ENCODE results near the gene MUC5B. TPM values are rescaled to one million over a fixed set of nuclear protein-coding genes. Genes with fewer than 3 reads are reported as not detected.
A peak's percentile ranks its signal among the peaks of the same experiment; 100 is the strongest.

Gene MUC5B
- total RNA-seq, 3 donors from 2014 or later, result 2.0 to 6.9 TPM; not detected in 1

GRCh38 chr11:1201395-1202153 lies 21.3 kb upstream of the MUC5B start:
- Histone ChIP-seq H3K4me1 (no peaks in the 10 kb centered on the region), H3K36me3 (no peaks in the 10 kb centered on the region), H3K27me3 (peaks cover 9 to 72% of the 10 kb centered on the region in 2 donors), H3K9me3 (no peaks in the 10 kb centered on the region), H3K27ac (no peak overlapping the region), H3K4me3 (no peak overlapping the region)
- DNase-seq (ENCODE audit: low spot score in 2 of 2), result no peak
- intact Hi-C loops (cut with DNase I; ENCODE audit: low total_unique reads), result loop anchor here (10.0 kb wide), 1 partner anchor 313 kb away; no protein-coding TSS in a partner anchor
- TF ChIP-seq CTCF (IDR thresholded peaks at IDR 0.05), result no peak
- no peak for TF ChIP-seq POLR2AphosphoS5 (IDR thresholded peaks at IDR 0.05)
- TF ChIP-seq POLR2A (IDR thresholded peaks at IDR 0.05), result no peak

- no peaks in the 10 kb centered on the region for H3K9me3 ChIP-seq
- peaks cover 9 to 65% of the 10 kb centered on the region in 2 donors for H3K27me3 ChIP-seq
- DNase-seq (ENCODE audit: low spot score in 2 of 2), result peak in 1 of 2 donors; percentile 48
- H3K36me3 ChIP-seq, result no peaks in the 10 kb centered on the region
- intact Hi-C loops (cut with DNase I; ENCODE audit: low total_unique reads), result loop anchor here (10.0 kb wide), 1 partner anchor 313 kb away; no protein-coding TSS in a partner anchor
- no peaks in the 10 kb centered on the region for H3K4me1 ChIP-seq
- no peak overlapping the region for H3K4me3 ChIP-seq
- no peak overlapping the region for H3K27ac ChIP-seq
- no peak for TF ChIP-seq POLR2AphosphoS5 (IDR thresholded peaks at IDR 0.05)
- no peak for TF ChIP-seq POLR2A (IDR thresholded peaks at IDR 0.05)
- TF ChIP-seq CTCF (IDR thresholded peaks at IDR 0.05), result no peak
Observed at GRCh38 chr11:1202154-1202775, 20.6 kb upstream of the MUC5B start.

- no peaks in the 10 kb centered on the region for H3K36me3 ChIP-seq
- no peak overlapping the region for H3K27ac ChIP-seq
- intact Hi-C loops (cut with DNase I; ENCODE audit: low total_unique reads), result loop anchor here (10.0 kb wide), 1 partner anchor 312 kb away; no protein-coding TSS in a partner anchor
- no peak overlapping the region for H3K4me3 ChIP-seq
- no peaks in the 10 kb centered on the region for H3K4me1 ChIP-seq
- H3K27me3 ChIP-seq, result peaks cover 2 to 59% of the 10 kb centered on the region in 2 donors
- TF ChIP-seq CTCF (IDR thresholded peaks at IDR 0.05) (peak; percentile 61 to 87 (median 87)), POLR2A (IDR thresholded peaks at IDR 0.05) (no peak)
- DNase-seq (ENCODE audit: low spot score in 2 of 2), result peak in 1 of 2 donors; percentile 62
- H3K9me3 ChIP-seq, result no peaks in the 10 kb centered on the region
Observed at GRCh38 chr11:1202776-1203504, 19.9 kb upstream of the MUC5B start.

- peak in 1 of 2 donors; percentile 48 for DNase-seq (ENCODE audit: low spot score in 2 of 2)
- Histone ChIP-seq H3K27me3 (peaks cover 2 to 51% of the 10 kb centered on the region in 2 donors), H3K9me3 (no peaks in the 10 kb centered on the region), H3K4me3 (no peak overlapping the region), H3K36me3 (no peaks in the 10 kb centered on the region), H3K4me1 (no peaks in the 10 kb centered on the region), H3K27ac (no peak overlapping the region)
- TF ChIP-seq CTCF (IDR thresholded peaks at IDR 0.05) (no peak), POLR2AphosphoS5 (IDR thresholded peaks at IDR 0.05) (no peak), POLR2A (IDR thresholded peaks at IDR 0.05) (no peak)
- intact Hi-C loops (cut with DNase I; ENCODE audit: low total_unique reads), result loop anchor here (10.0 kb wide), 1 partner anchor 311 kb away; no protein-coding TSS in a partner anchor
Observed at GRCh38 chr11:1203505-1204271, 19.2 kb upstream of the MUC5B start.
